HepG2 (cell line): ENCODE results near the gene WNT3A. TPM values are rescaled to one million over a fixed set of nuclear protein-coding genes. Genes with fewer than 3 reads are reported as not detected.

Source experiments
- ATAC-seq: fragments of 200-7000 bp; cut with Tn5 transposase; 3 replicates; pipeline ENCODE4 v1.9.1; 2020; ENCODE audit warnings: mild to moderate bottlenecking, moderate library complexity
- BruUV-seq: library from RNA; stranded (reverse); fragments of 400-500 nt; replicated peaks from 2 replicates; lab custom pipeline; 2021; lab: Mats Ljungman, UMichigan
- CTCF ChIA-PET: fragments of 300-600 bp; formaldehyde crosslinking; extraction: SDS; loops from one replicate; lab custom pipeline; 2021; ENCODE audit warnings: low total read pairs, inconsistent platforms, low intra/inter-chr PET ratio; lab: Yijun Ruan, JAX
- POLR2A ChIA-PET: fragments of 350-600 bp; sonication (Branson Sonifier 250); formaldehyde crosslinking; loops from one replicate; lab custom pipeline; 2020; ENCODE audit warnings: antibody characterized with exemption, inconsistent platforms; lab: Yijun Ruan, JAX
- DNase-seq: peaks from one replicate; pipeline ENCODE4 v3.0.0-alpha.2; 2015; ENCODE audit warnings: low spot score
- FAIRE-seq: peaks from 3 replicates; lab custom pipeline; 2011; peaks lifted over from hg19 to GRCh38; lab: Jason Lieb, UNC
- H2AFZ ChIP-seq: one replicate; pipeline ENCODE4 v1.6.1; 2011; ENCODE audit warnings: low read length, inconsistent platforms
- H3K27ac ChIP-seq: fragments of 300-600 bp; 3 replicates; pipeline ENCODE4 v1.8.0; 2011; ENCODE audit warnings: mixed run types, mild to moderate bottlenecking, mixed read lengths, low read length, inconsistent platforms; ENCODE audit not compliant: insufficient read depth; ENCODE audit errors: extremely low read length
- H3K27me3 ChIP-seq, 2 experiments: fragments of 200-600 bp in 1 of 2; 2 replicates in 1 of 2; 3 replicates in 1 of 2; pipeline versions ENCODE4 v1.6.0 to v1.8.0; 2011; ENCODE audit warnings: low read length in 2 of 2, mild to moderate bottlenecking in 2 of 2, moderate library complexity in 2 of 2, inconsistent platforms in 1 of 2; ENCODE audit not compliant: insufficient read depth in 2 of 2, control insufficient read depth in 1 of 2
- H3K36me3 ChIP-seq, 2 experiments: fragments of 200-600 bp in 1 of 2; replicated peaks in 1 of 2; 2 replicates in 1 of 2; 3 replicates in 1 of 2; pipeline versions ENCODE4 v1.5.1 to v1.8.0; 2011; ENCODE audit warnings: low read length in 2 of 2, inconsistent platforms in 1 of 2; ENCODE audit not compliant: insufficient read depth in 2 of 2, control insufficient read depth in 1 of 2
- H3K4me1 ChIP-seq: 2 replicates; pipeline ENCODE4 v1.5.1; 2012; ENCODE audit warnings: low read length, inconsistent platforms; ENCODE audit not compliant: insufficient read depth
- H3K4me2 ChIP-seq: 2 replicates; pipeline ENCODE4 v1.6.0; 2011; ENCODE audit warnings: low read depth, low read length, inconsistent platforms
- H3K4me3 ChIP-seq, 3 experiments: fragments of 200-600 bp in 1 of 3; sonication (generic), shearing (Covaris generic) in 1 of 3; replicated peaks in 1 of 3; 2 replicates each; pipeline ENCODE4 v1.5.1; 2011 to 2016; ENCODE audit warnings: low read length in 3 of 3, inconsistent platforms in 2 of 3, low read depth in 2 of 3, mild to moderate bottlenecking in 2 of 3, control low read depth in 1 of 3, mixed read lengths in 1 of 3; ENCODE audit not compliant: insufficient read depth in 1 of 3
- H3K79me2 ChIP-seq: one replicate; pipeline ENCODE4 v1.6.1; 2011; ENCODE audit warnings: low read length, inconsistent platforms; ENCODE audit not compliant: insufficient read depth
- H3K9ac ChIP-seq: 2 replicates; pipeline ENCODE4 v1.6.0; 2011; ENCODE audit warnings: mild to moderate bottlenecking, low read depth, low read length, inconsistent platforms; ENCODE audit not compliant: insufficient read depth
- H3K9me3 ChIP-seq: 2 replicates; pipeline ENCODE4 v1.5.1; 2012; ENCODE audit warnings: mild to moderate bottlenecking, low read length
- H4K20me1 ChIP-seq: 2 replicates; pipeline ENCODE4 v1.6.0; 2011; ENCODE audit warnings: inconsistent platforms, mild to moderate bottlenecking, low read length, moderate library complexity; ENCODE audit not compliant: insufficient read depth
- ISL2 ChIP-seq: sonication (generic); formaldehyde crosslinking; IDR thresholded peaks from 2 replicates; pipeline ENCODE4 v1.5.0; 2020; ENCODE audit warnings: missing genetic modification reagents
- NCOA2 ChIP-seq: sonication (generic); formaldehyde crosslinking; IDR thresholded peaks from 2 replicates; pipeline ENCODE4 v1.8.0; 2022; ENCODE audit warnings: inconsistent platforms
- NFIC ChIP-seq: IDR thresholded peaks from 2 replicates; pipeline ENCODE4 v1.6.1; 2012; ENCODE audit warnings: mild to moderate bottlenecking, low read length, inconsistent platforms
- ZNF367 ChIP-seq: sonication (generic); formaldehyde crosslinking; IDR thresholded peaks from 2 replicates; pipeline ENCODE4 v1.4.0; 2020; ENCODE audit warnings: missing genetic modification reagents, borderline replicate concordance
- ZNF503 ChIP-seq: sonication (generic); formaldehyde crosslinking; IDR thresholded peaks from 2 replicates; pipeline ENCODE4 v1.4.0; 2020; ENCODE audit warnings: missing genetic modification reagents
- ZNF563 ChIP-seq: sonication (generic); formaldehyde crosslinking; IDR thresholded peaks from 2 replicates; pipeline ENCODE4 v1.8.0; 2022; ENCODE audit warnings: mild to moderate bottlenecking, moderate library complexity, missing genetic modification reagents
- WGBS: methylation state at CpG from one replicate; pipeline ENCODE4 v1.1.6; 2017; ENCODE audit warnings: low lambda C conversion rate; 5-methylcytosine and 5-hydroxymethylcytosine counted together
- in situ Hi-C: cut with HindIII; loops from 2 replicates; pipeline ENCODE4 v1.10.0; 2017; ENCODE audit warnings: low pct_unique_long_range_greater_than_20kb; ENCODE audit not compliant: extremely low pct_ligation_motif_present
- intact Hi-C: fragments of 100-400 bp; cut with micrococcal nuclease; formaldehyde crosslinking; loops from one replicate; pipeline ENCODE4 v1.10.0; 2022; ENCODE audit not compliant: unreplicated experiment
- polyA plus RNA-seq, 8 experiments: library from polyadenylated mRNA; depleted of rRNA in 3 of 8; stranded (reverse) in 7 of 8; unstranded in 1 of 8; fragments of >200 nt; fragmentation: Illumina TruSeq in 4 of 8; extraction: Trizol in 4 of 8; gene quantifications; 2 replicates each; pipeline versions ENCODE4 v1.2.1 to v1.2.3, GENCODE V29; 2011 to 2016; ENCODE audit warnings: low read depth in 4 of 8, missing spikeins in 1 of 8, mixed read lengths in 1 of 8; ENCODE audit not compliant: insufficient read depth in 1 of 8
- total RNA-seq, 5 experiments: library from RNA; depleted of rRNA; stranded (reverse); fragments of >200 nt; fragmentation: Illumina TruSeq; extraction: Trizol; gene quantifications; 2 replicates each; pipeline ENCODE4 v1.2.3, GENCODE V29; 2016; ENCODE audit warnings: low read depth in 1 of 5
- TF ChIP-seq, protein P1 (sequence below), 2 experiments: sonication (generic) in 1 of 2; formaldehyde crosslinking in 1 of 2; IDR thresholded peaks; 2 replicates each; pipeline versions ENCODE4 v1.5.1 to v1.6.1; 2011 to 2020; ENCODE audit warnings: borderline replicate concordance in 1 of 2, low read depth in 1 of 2, low read length in 1 of 2, mild to moderate bottlenecking in 1 of 2, missing genetic modification reagents in 1 of 2, moderate library complexity in 1 of 2

The WNT3A gene
- total and polyA plus RNA-seq, 2 of the 13 experiments (the other 11 are each of a cell fraction or from before 2014, with no cell fraction given), result not detected

GRCh38 chr1:228063251-228064191, 56.7 kb downstream of the WNT3A start:
- no peaks in the 10 kb centered on the region for H3K9me3 ChIP-seq
- H3K36me3 ChIP-seq, result no peaks in the 10 kb centered on the region
- H3K4me3 ChIP-seq, result no peak overlapping the region
- H3K9ac ChIP-seq, result no peak overlapping the region
- 0% methylated on average over 1 of the region's 15 CpGs for WGBS
- ChIA-PET CTCF (no interaction called here), POLR2A (no interaction called here)
- no peaks in the 10 kb centered on the region for H4K20me1 ChIP-seq
- no peak for TF ChIP-seq ISL2 (CRISPR knock-in tag)
- no peak for TF ChIP-seq ZNF563 (CRISPR knock-in tag)
- TF ChIP-seq ZNF503, result no peak
- no peak for TF ChIP-seq NCOA2
- no peak for TF ChIP-seq ZNF367
- TF ChIP-seq, protein P1, sequence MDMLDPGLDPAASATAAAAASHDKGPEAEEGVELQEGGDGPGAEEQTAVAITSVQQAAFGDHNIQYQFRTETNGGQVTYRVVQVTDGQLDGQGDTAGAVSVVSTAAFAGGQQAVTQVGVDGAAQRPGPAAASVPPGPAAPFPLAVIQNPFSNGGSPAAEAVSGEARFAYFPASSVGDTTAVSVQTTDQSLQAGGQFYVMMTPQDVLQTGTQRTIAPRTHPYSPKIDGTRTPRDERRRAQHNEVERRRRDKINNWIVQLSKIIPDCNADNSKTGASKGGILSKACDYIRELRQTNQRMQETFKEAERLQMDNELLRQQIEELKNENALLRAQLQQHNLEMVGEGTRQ (IDR thresholded peaks at IDR 0.05; ENCODE audit: low read depth, low read length), result no peak
- TF ChIP-seq, protein P1 (CRISPR knock-in tag; IDR thresholded peaks at IDR 0.05; ENCODE audit: borderline replicate concordance), result no peak
- TF ChIP-seq NFIC, result no peak
- no peak overlapping the region for H3K27ac ChIP-seq
- H3K4me2 ChIP-seq, result no peak overlapping the region
- H3K27me3 ChIP-seq, result peaks cover 8 to 45% of the 10 kb centered on the region in 2 experiments; a peak in 4 of 5 replicates
- BruUV-seq, result no TSS peak
- no peak for FAIRE-seq
- no peak for DNase-seq
- H3K79me2 ChIP-seq, result no peaks in the 10 kb centered on the region
- in situ Hi-C loops, result no loop called here
- no peaks in the 10 kb centered on the region for H3K4me1 ChIP-seq
- intact Hi-C loops, result no loop called here
- H2AFZ ChIP-seq, result no peak overlapping the region
- no peak for ATAC-seq
